ENCODE data around the gene CLDN9.

CLDN9 gene

GRCh38 chr16:2974319-2975056 is 38.2 kb upstream of the CLDN9 start:
- DNase-seq = no peak

- no peak for DNase-seq
Observed at GRCh38 chr16:2975161-2975795, 37.4 kb upstream of the CLDN9 start.

DNA sequence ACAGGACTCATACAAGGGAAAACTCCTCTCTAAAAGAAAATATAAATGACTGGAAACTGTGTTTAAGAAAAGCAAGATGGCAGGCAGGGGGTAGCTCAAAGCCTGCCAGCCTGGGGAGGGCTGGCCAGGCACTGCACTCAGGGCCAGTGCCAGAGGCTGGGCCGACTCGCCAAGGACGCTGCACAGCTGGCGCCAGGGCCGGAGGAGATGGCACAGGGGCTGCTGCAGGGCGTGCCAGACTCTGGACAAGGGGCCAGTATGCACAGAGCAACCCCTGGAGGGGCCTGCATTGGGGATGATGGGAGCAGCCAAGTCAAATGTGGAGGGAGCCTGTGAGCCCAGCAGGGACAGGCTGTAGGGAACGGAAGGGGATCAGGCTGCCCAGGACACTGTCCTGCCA is 36.5 kb upstream of the CLDN9 start:
- no peak for DNase-seq

DNA sequence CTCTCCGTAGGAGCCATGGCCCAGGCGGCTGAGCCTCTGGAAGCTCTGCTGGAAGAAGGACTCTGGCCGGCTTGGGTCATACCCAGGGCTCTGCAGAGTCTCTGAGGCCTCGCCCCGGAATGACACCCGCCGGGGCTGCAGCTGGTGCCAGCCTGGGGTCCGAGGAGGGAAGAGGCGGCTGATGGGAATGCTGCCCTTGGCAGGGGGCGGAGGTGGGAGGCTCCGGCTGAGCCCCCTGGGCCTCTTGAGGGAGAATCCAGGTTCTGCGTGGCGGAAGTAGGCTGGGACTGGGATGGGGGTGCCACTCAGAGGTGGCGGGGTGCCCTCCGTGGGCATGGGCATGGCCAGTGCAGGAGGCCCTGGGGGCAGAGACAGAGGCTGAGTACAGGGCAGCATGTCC is 36.0 kb upstream of the CLDN9 start:
- no peak for DNase-seq

DNA sequence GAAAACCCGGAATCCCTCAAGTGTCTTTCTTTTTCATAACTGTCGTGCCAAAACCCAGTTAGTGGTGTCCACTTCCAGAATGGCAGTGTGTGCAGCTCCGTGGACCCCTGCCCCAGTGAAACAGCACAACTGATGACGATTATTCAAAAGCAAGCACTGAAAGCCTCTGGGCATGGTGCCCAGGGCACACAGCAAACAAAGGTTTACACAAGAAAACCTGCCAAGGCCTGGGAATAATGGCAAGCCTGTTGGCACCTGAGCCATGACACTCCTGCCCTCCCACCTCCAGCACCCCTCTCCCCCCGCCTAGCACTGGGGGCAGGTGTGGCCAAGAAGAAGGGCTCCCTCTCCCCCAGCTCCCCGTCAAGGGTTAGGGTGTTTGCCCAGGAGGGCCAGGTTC is 35.3 kb upstream of the CLDN9 start:
- no peak for DNase-seq

DNA sequence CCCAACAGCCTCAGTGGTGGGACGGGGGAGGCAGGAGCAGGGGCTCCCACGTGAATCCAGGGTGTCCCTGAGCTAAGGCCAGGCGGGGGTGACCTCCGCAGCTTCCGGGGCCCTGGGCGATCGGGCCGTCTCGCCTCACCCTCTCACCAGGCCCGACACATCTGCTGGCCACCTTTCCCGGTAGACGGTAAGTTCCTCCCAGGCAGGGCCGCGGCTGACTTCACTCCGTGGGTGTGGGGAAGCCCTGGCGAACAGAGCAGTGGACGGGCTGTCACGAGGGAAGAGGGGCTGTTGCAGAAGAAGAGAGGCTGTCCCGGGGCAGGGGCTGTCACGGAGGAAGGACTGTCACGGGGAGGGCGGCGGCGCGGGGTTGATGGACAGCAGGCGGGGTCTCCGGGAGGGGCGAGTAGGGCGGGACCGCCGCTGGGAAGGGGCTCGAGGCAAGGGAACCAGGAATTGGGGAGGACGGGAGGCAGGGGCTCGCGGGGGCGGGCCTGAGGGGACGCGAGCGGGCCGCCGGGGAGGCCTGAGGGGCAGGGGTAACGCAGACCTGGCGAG is 33.0 kb upstream of the CLDN9 start:
- no peak for DNase-seq

DNA sequence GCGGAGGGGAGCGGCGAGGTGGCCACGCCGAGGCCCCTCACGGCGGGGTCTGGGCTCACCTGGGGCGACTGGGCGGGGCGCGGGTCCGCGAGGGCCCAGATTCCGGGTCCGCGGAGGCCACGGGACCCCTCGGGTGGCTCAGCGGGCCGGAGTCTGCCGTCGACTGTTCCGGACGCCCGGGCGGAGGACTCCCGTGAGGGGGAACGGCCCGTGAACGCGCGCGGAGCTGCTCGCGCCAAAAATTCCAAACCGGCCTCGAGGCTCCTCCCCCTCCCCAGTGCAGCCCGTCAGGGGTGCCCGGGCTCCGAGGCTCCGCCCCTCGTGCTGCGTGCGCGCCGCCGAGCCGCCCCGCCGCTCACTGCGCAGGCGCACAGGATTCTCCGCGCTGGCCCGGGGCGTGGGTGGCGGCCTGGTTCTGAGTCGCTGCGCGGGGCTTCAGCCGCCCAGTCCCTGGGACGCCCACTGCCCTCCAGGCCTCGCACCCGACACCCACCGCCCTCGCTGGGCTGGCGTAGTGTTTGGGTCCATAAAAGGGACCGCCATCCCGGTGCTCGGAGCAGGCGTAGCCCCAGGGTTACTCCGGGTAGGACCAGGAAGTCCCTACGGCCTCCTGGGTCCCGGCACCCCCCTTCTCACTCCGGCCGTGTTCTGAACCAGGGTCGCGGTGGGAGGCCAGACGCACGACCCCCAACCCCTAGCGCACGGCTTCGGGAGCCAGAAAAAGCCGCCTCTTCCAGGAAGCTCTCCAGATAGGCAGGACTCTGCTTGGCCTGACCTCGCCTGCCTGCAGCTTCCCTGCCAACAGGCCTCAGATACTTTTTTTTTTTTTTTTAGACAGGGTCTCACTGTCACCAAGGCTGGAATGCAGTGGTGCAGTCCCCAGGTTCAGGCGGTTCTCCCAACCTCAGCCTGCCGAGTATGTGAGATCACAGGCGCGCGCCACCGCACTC is 32.2 kb upstream of the CLDN9 start, which contains the start of gene PKMYT1:
Gene PKMYT1 (minus strand): TSS at position 220 of the 950 bp plus-strand sequence. CDS start 789 bp downstream, outside the sequence.
- DNase-seq = peak; percentile 87 to 93

DNA sequence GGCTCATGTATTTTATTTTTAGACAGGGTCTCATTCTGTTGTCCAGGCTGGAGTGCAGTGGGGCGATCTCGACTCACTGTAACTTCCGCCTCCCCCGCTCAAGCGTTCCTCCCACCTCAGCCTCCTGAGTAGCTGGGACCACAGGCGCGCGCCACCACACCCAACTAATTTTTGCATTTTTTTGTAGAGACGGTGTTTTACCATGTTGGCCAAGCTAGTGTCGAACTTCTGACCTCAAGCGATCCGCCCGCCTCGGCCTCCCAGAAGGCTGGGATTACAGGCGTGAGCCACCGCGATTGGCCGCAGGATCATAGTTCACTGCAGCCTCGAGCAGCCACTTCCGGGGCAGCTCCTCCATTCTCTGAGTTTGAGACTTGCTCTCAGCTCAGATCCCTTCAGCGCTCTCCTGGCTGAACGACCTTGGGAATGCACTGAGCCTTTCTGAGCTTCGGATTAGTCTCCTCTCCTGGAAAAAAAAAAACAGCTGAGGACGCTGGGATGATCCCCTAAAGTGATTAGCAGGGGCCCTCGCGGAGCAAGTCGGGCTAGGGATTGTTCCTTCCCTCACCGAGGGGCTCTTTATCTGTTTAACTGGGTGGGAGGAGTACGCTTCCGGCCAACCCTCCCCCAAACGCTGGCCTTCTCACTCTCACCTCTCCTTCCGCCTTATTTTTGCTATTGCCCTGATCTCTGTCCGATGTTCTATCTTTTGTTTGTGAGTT is 31.4 kb upstream of the CLDN9 start:
- DNase-seq = no peak

DNA sequence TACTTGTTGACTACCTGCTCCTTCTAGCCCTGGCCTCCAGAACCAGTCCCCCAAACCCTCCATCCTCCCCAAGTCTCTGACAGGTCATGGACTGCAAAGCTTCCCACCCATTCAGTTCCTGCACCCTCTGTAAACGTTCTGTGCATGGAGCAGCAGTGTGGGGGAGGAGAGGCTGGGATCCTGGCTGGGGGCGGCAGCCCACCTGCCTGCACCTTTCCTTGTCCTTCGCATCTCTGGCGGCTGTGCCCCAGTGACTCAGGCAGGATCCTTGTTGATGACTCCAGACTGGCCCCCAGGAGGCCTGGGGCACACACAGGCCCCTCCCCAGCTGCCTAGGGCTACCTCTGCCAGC is 30.8 kb upstream of the CLDN9 start:
- DNase-seq = no peak

GRCh38 chr16:2982402-2982801 is 30.3 kb upstream of the CLDN9 start:
- no peak for DNase-seq

GRCh38 chr16:2983706-2984136 is 29.0 kb upstream of the CLDN9 start:
- DNase-seq = peak; percentile 62 to 79

DNA sequence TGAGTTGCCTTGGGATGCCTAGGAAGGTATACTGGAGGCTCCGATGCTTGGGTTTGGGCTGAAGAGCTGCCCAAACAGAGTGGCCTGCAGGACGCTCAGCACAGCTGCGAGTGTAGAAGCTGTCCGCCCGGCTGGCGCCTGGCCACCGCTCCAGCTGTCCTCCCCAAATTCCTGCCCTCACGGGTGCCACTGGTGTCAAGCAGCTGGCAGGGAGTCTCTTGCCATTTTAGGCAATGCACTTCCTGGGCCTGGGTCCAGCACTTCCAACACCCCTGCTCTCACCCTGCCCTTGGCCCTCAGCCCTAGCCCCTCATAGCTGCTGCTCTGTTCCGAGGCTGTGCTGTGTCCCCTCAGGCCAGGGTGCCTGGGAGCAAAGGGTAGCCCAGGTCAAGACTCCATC is 27.3 kb upstream of the CLDN9 start:
- no peak for DNase-seq

DNA sequence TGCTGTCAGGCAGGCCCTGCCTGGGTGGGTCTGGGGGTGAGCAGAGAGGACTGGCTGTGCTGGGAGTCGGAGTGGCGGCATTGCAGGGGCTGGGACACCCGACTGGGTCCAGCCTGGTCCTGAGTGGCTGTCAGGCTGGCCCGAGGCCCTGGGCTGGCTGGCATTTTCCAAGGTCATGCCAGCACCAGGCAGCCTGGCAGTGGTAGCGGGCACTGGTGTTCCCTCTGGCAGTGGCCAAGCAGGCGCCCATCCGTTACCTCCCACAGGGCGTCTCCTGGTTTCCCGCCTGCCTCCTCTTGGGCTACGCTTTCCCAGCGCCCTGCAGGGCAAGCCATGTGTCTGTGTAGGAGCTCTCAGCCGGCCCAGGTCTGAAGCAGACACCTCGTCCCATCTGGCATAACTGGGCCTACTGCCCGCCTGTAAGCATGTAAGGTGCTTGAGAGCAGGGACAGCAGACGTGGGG is 26.8 kb upstream of the CLDN9 start:
- no peak for DNase-seq

DNA sequence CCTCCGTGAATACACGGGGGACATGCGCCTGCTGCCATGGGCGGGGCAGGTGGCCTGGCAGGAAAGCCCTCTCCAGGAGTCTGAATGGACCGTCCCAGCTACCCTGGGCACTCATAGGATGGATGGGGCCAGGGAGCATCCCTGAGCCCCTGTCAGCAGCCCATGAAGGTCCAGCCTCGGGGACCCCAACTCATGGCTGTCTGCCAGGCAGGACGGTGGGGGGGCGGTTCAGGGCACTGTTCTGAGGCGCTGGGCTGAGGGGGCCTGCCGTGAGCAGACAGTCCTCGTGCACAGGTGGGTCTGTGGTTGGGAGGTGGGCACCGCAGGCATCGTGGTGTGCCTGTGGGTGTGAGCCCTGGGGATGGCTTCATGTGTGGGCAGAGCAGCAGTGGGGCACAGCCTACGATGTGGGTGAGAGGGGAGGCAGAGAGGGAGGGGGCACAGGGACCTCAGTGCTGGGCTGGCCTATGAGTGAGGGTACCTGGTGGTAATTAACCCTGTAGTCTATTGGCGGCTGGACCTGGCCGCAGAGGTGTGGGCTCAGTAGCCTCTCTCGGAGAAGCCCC is 26.0 kb upstream of the CLDN9 start:
- no peak for DNase-seq

- DNase-seq = no peak
Observed at GRCh38 chr16:2987286-2987685, 25.4 kb upstream of the CLDN9 start.

DNA sequence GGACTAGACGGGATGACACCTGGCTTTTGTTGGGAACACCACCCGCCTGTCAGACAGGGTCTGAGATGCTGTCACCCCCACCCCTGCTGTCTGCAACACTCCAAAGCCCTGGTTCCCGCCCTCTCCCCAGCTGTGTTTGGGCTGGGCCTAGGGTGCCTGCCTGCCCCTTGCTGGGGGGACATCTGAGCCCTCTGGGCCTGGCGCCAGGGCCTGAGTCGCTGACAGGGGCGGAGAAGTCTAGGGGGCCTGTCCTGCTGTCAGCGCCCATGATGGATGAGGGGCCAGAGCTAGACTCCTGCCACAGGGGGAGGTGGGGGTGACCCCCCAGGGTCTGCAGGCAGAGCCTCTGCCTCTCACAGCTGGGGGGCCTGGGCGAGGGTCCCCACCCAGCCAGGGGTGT is 24.9 kb upstream of the CLDN9 start:
- no peak for DNase-seq

- DNase-seq = no peak
Observed at GRCh38 chr16:2988590-2989099, 24.1 kb upstream of the CLDN9 start.

- DNase-seq = no peak
Observed at GRCh38 chr16:2990891-2991290, 21.8 kb upstream of the CLDN9 start.

- no peak for DNase-seq
Observed at GRCh38 chr16:2991566-2992261, 21.0 kb upstream of the CLDN9 start.

GRCh38 chr16:2992383-2993081 is 20.2 kb upstream of the CLDN9 start:
- no peak for DNase-seq

DNA sequence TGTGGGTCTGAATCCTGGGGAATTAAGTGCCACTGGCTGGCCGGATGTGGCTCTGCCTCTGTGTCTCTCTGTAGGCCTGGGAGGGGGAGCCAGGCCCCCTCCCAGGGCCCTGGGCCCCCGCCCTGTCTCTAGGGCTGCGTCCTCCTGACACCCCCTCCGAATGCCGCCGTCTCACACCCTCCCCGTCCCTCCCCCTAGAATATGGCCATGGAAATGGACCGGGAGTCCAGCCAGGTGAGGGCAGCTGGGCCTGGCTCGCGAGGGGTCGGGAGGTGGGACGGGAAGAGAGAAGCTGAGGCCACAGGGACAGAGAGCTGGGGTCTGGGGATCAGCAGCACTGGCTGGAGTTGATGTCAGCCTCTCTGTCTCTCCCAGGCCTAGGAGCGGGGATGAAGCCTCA is 16.4 kb upstream of the CLDN9 start:
- DNase-seq = no peak

All from NCI-H1930 (cell line).